GM23338 (cell line): ENCODE results near the gene MATN1. TPM values are rescaled to one million over a fixed set of nuclear protein-coding genes. Genes with fewer than 3 reads are reported as not detected.
"Not testable (repeated sequence)": the region's sequence is repeated elsewhere in the genome, so short reads cannot be mapped to it uniquely, and the experiment has no call there.

Source experiments
- ATAC-seq: fragments of 200-7000 bp; cut with Tn5 transposase; 3 replicates; pipeline ENCODE4 v1.9.1; 2020
- DNase-seq: peaks from one replicate; pipeline ENCODE4 v3.0.0-alpha.2; 2015; ENCODE audit warnings: low spot score
- H2AFZ ChIP-seq: fragments of 200-600 bp; sonication (generic); 2 replicates; pipeline ENCODE4 v1.8.0; 2016; ENCODE audit warnings: antibody characterized with exemption, mild to moderate bottlenecking, moderate library complexity
- H3F3A ChIP-seq: fragments of 200-600 bp; sonication (generic); replicated peaks from 2 replicates; pipeline ENCODE4 v1.8.0; 2017; ENCODE audit warnings: antibody characterized with exemption, mixed run types, low read depth
- H3K27ac ChIP-seq: fragments of 200-600 bp; sonication (generic); 2 replicates; pipeline ENCODE4 v1.6.1; 2016; ENCODE audit warnings: low read depth
- H3K27me3 ChIP-seq: fragments of 200-600 bp; sonication (generic); 2 replicates; pipeline ENCODE4 v1.8.0; 2016; ENCODE audit warnings: mild to moderate bottlenecking, mixed run types, moderate library complexity; ENCODE audit not compliant: insufficient read depth
- H3K36me3 ChIP-seq: fragments of 200-600 bp; sonication (generic); 2 replicates; pipeline ENCODE4 v1.8.0; 2016; ENCODE audit warnings: mild to moderate bottlenecking; ENCODE audit not compliant: insufficient read depth
- H3K4me1 ChIP-seq: fragments of 200-600 bp; sonication (generic); 2 replicates; pipeline ENCODE4 v1.8.0; 2016; ENCODE audit warnings: mild to moderate bottlenecking, moderate library complexity; ENCODE audit not compliant: insufficient read depth
- H3K4me2 ChIP-seq: fragments of 200-600 bp; sonication (generic); 2 replicates; pipeline ENCODE4 v1.7.1; 2017; ENCODE audit warnings: mixed run types
- H3K4me3 ChIP-seq: fragments of 200-600 bp; sonication (generic); 2 replicates; pipeline ENCODE4 v1.6.1; 2016; ENCODE audit warnings: mixed run types
- H3K79me2 ChIP-seq: fragments of 200-600 bp; sonication (generic); replicated peaks from 2 replicates; pipeline ENCODE4 v1.8.0; 2017; ENCODE audit warnings: mild to moderate bottlenecking; ENCODE audit not compliant: insufficient read depth
- H3K9me2 ChIP-seq: fragments of 200-600 bp; sonication (generic); 2 replicates; pipeline ENCODE4 v1.8.0; 2017; ENCODE audit not compliant: insufficient read depth
- H4K20me1 ChIP-seq: fragments of 200-600 bp; sonication (generic); replicated peaks from 2 replicates; pipeline ENCODE4 v1.8.0; 2017; ENCODE audit warnings: mild to moderate bottlenecking; ENCODE audit not compliant: insufficient read depth
- H3K27ac Mint-ChIP-seq: 2 replicates; pipeline ENCODE4 v1.8.0; 2020; ENCODE audit warnings: inconsistent platforms, mild to moderate bottlenecking, moderate library complexity, mixed read lengths
- H3K27me3 Mint-ChIP-seq: 3 replicates; pipeline ENCODE4 v1.8.0; 2022; ENCODE audit warnings: low read depth, mild to moderate bottlenecking, moderate library complexity, mixed read lengths, inconsistent platforms; ENCODE audit not compliant: insufficient read depth, poor library complexity
- H3K36me3 Mint-ChIP-seq: 3 replicates; pipeline ENCODE4 v1.8.0; 2021; ENCODE audit warnings: low read depth, mild to moderate bottlenecking, inconsistent platforms, moderate library complexity, mixed read lengths
- H3K4me1 Mint-ChIP-seq: 3 replicates; pipeline ENCODE4 v1.8.0; 2020; ENCODE audit warnings: mild to moderate bottlenecking, inconsistent platforms, mixed read lengths
- H3K4me3 Mint-ChIP-seq: 3 replicates; pipeline ENCODE4 v1.8.0; 2021; ENCODE audit warnings: moderate library complexity, mild to moderate bottlenecking, inconsistent platforms, mixed read lengths
- H3K9me3 Mint-ChIP-seq: 3 replicates; pipeline ENCODE4 v1.8.0; 2020; ENCODE audit warnings: moderate library complexity, mild to moderate bottlenecking, inconsistent platforms, mixed read lengths
- CREB1 ChIP-seq: fragments of 250-450 bp; sonication (Bioruptor Pico); IDR thresholded peaks from 2 replicates; pipeline ENCODE4 v1.5.0; 2020; ENCODE audit warnings: low read depth, mild to moderate bottlenecking, moderate library complexity
- ETS1 ChIP-seq: IDR thresholded peaks from 2 replicates; pipeline ENCODE4 v1.6.1; 2016; ENCODE audit warnings: antibody characterized with exemption
- EZH2 ChIP-seq: fragments of 200-600 bp; sonication (generic); IDR thresholded peaks from one replicate; pipeline ENCODE4 v1.8.0; 2017; ENCODE audit warnings: antibody characterized with exemption, mild to moderate bottlenecking, low read depth; ENCODE audit not compliant: unreplicated experiment
- EZH2phosphoT487 ChIP-seq: fragments of 200-600 bp; sonication (generic); IDR thresholded peaks from one replicate; pipeline ENCODE4 v1.8.1; 2018; ENCODE audit warnings: antibody characterized with exemption; ENCODE audit not compliant: unreplicated experiment
- JUNB ChIP-seq: IDR thresholded peaks from one replicate; pipeline ENCODE4 v1.6.1; 2016; ENCODE audit warnings: antibody characterized with exemption; ENCODE audit not compliant: unreplicated experiment
- NANOG ChIP-seq: IDR thresholded peaks from 2 replicates; pipeline ENCODE4 v1.6.1; 2016; ENCODE audit warnings: antibody characterized with exemption, borderline replicate concordance
- POLR2AphosphoS5 ChIP-seq: IDR thresholded peaks from 2 replicates; pipeline ENCODE4 v1.6.1; 2016; ENCODE audit warnings: antibody characterized with exemption, low read depth
- REST ChIP-seq: IDR thresholded peaks from one replicate; pipeline ENCODE4 v1.6.1; 2018; ENCODE audit warnings: antibody characterized with exemption; ENCODE audit not compliant: unreplicated experiment
- STAT1 ChIP-seq: IDR thresholded peaks from one replicate; pipeline ENCODE4 v1.6.1; 2016; ENCODE audit warnings: antibody characterized with exemption; ENCODE audit not compliant: unreplicated experiment
- ZNF114 ChIP-seq: fragments of 250-450 bp; sonication (Bioruptor Pico); IDR thresholded peaks from 2 replicates; pipeline ENCODE4 v1.5.0; 2020; ENCODE audit warnings: mild to moderate bottlenecking, moderate library complexity
- ZNF331 ChIP-seq: fragments of 250-450 bp; sonication (Bioruptor Pico); IDR thresholded peaks from 2 replicates; pipeline ENCODE4 v1.5.0; 2020; ENCODE audit warnings: low read depth, mild to moderate bottlenecking, moderate library complexity
- polyA plus RNA-seq: library from polyadenylated mRNA; unstranded; fragments of >200 nt; fragmentation: Nextera tagmentation; extraction: Ambion mirVana; gene quantifications from 2 replicates; pipeline ENCODE4 v1.2.1, GENCODE V29; 2016
- total RNA-seq: library from RNA; depleted of rRNA; stranded (reverse); fragments of >200 nt; shearing (Covaris generic); gene quantifications from 2 replicates; pipeline ENCODE4 v1.2.3, GENCODE V29; 2014
- TF ChIP-seq, protein P1 (sequence below), 2 experiments: fragments of 200-600 bp in 1 of 2; sonication (generic) in 1 of 2; conservative IDR thresholded peaks; 2 replicates each; pipeline versions ENCODE4 v1.5.1 to v1.6.1; 2016 to 2017; ENCODE audit warnings: antibody characterized with exemption in 2 of 2, low read depth in 2 of 2, mild to moderate bottlenecking in 2 of 2, moderate library complexity in 1 of 2

The MATN1 gene
- total and polyA plus RNA-seq, 2 experiments from 2014 or later: 0.08 to 0.31 TPM

DNA sequence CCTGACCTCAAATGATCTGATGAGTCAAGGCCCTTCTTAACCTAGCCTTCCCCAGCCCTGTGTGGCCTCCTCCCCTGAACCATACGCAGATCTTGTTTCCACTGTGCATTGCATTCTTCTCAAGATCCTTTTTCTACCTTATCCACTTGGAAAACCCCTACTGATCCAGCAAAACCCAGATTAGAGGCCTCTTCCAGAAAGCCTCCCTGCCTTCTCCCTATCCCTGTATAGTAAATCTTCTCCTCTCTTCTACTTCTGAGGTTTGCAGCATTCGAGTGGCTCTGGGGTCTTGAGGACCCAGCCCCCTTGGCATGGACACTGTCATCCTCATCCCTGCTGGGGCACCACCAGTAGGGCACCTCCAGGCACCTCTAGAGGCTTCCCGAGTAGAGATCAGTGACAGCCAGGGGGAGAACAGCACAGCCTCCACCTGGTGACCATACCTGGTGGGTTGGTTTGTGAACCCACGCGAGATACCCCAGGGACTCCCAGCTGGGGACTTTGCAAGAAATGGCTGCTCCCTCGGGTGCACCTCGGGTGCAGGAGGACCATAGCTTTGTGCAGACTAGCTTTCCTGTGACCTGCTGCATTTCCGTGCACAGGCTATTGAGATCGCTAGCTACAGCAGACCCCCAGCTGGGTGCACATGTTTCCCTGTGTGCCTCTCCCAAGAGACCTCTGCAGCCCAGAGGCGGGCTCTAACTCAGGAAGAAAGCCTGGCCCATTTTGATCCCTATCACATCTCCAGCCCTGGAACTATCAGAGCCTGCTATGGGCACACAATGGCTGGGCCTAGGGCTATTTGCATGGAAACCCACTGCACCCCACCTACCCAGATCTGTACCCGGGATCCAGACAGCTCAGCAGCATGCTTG, 34.2 kb downstream of the MATN1 start:
- H3F3A ChIP-seq: no peaks in the 10 kb centered on the region; the same call in 1 of the 2 replicates
- DNase-seq (no peak), ATAC-seq (no peak)
- H3K79me2 ChIP-seq: no peaks in the 10 kb centered on the region
- H2AFZ ChIP-seq: peak overlapping the region; percentile 88; the same call in 1 of the 2 replicates
- H3K4me3 Mint-ChIP-seq: no peak overlapping the region
- H3K27ac Mint-ChIP-seq: no peak overlapping the region
- H3K4me3 ChIP-seq: no peak overlapping the region
- no peaks in the 10 kb centered on the region for H3K36me3 Mint-ChIP-seq
- H3K36me3 ChIP-seq: no peaks in the 10 kb centered on the region
- H4K20me1 ChIP-seq: no peaks in the 10 kb centered on the region
- no peak overlapping the region for H3K4me2 ChIP-seq
- no peaks in the 10 kb centered on the region for H3K9me3 Mint-ChIP-seq
- peaks cover 5% of the 10 kb centered on the region; the same call in 1 of the 2 replicates for H3K27me3 ChIP-seq
- H3K27me3 Mint-ChIP-seq: peaks cover 16% of the 10 kb centered on the region
- H3K27ac ChIP-seq: no peak overlapping the region
- TF ChIP-seq POLR2AphosphoS5 (no peak), ZNF331 (CRISPR knock-in tag) (no peak), EZH2 (no peak), EZH2phosphoT487 (no peak)
- H3K4me1 ChIP-seq: peaks cover 36% of the 10 kb centered on the region
- H3K4me1 Mint-ChIP-seq: peaks cover 47% of the 10 kb centered on the region
- no peaks in the 10 kb centered on the region for H3K9me2 ChIP-seq

- DNase-seq, H3K27me3 ChIP-seq, ATAC-seq, H3K27ac Mint-ChIP-seq, H3K79me2 ChIP-seq, H3K4me2 ChIP-seq, H3F3A ChIP-seq, H3K27ac ChIP-seq, H3K9me2 ChIP-seq, H4K20me1 ChIP-seq, H2AFZ ChIP-seq, H3K36me3 ChIP-seq, H3K9me3 Mint-ChIP-seq, H3K4me3 ChIP-seq, H3K4me3 Mint-ChIP-seq, H3K36me3 Mint-ChIP-seq: not testable (repeated sequence)
- Mint-ChIP-seq H3K4me1 (peaks cover 44% of the 10 kb centered on the region), H3K27me3 (peaks cover 19% of the 10 kb centered on the region)
- peaks cover 36% of the 10 kb centered on the region for H3K4me1 ChIP-seq
These were observed 34.9 kb downstream of the MATN1 start for GRCh38 chr1:30688516-30688915.

GRCh38 chr1:30687886-30688285, 35.5 kb downstream of the MATN1 start:
- no peaks in the 10 kb centered on the region for H4K20me1 ChIP-seq
- no peaks in the 10 kb centered on the region for H3K9me2 ChIP-seq
- H3K4me2 ChIP-seq: no peak overlapping the region
- H3K36me3 ChIP-seq: no peaks in the 10 kb centered on the region
- Mint-ChIP-seq H3K4me3 (no peak overlapping the region), H3K27me3 (peaks cover 22% of the 10 kb centered on the region), H3K9me3 (no peaks in the 10 kb centered on the region), H3K4me1 (peaks cover 44% of the 10 kb centered on the region), H3K36me3 (no peaks in the 10 kb centered on the region), H3K27ac (no peak overlapping the region)
- no peaks in the 10 kb centered on the region for H3K79me2 ChIP-seq
- no peak overlapping the region for H3K4me3 ChIP-seq
- peaks cover 36% of the 10 kb centered on the region for H3K4me1 ChIP-seq
- no peak for ATAC-seq
- peaks cover 5% of the 10 kb centered on the region; the same call in 1 of the 2 replicates for H3K27me3 ChIP-seq
- H2AFZ ChIP-seq: no peak overlapping the region
- H3F3A ChIP-seq: no peaks in the 10 kb centered on the region; the same call in 1 of the 2 replicates
- H3K27ac ChIP-seq: no peak overlapping the region
- no peak for DNase-seq
- TF ChIP-seq JUNB (no peak), CREB1 (CRISPR knock-in tag) (no peak), STAT1 (no peak), POLR2AphosphoS5 (no peak), ETS1 (no peak), ZNF331 (CRISPR knock-in tag) (no peak), REST (no peak), EZH2 (no peak), NANOG (no peak), ZNF114 (CRISPR knock-in tag) (no peak)
- TF ChIP-seq, protein P1, sequence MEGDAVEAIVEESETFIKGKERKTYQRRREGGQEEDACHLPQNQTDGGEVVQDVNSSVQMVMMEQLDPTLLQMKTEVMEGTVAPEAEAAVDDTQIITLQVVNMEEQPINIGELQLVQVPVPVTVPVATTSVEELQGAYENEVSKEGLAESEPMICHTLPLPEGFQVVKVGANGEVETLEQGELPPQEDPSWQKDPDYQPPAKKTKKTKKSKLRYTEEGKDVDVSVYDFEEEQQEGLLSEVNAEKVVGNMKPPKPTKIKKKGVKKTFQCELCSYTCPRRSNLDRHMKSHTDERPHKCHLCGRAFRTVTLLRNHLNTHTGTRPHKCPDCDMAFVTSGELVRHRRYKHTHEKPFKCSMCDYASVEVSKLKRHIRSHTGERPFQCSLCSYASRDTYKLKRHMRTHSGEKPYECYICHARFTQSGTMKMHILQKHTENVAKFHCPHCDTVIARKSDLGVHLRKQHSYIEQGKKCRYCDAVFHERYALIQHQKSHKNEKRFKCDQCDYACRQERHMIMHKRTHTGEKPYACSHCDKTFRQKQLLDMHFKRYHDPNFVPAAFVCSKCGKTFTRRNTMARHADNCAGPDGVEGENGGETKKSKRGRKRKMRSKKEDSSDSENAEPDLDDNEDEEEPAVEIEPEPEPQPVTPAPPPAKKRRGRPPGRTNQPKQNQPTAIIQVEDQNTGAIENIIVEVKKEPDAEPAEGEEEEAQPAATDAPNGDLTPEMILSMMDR (conservative IDR thresholded peaks at IDR 0.05; ENCODE audit: low read depth in 2 of 2): no peak
